Smooth muscle cell (in vitro differentiated cells): ENCODE measurements around the gene SLC5A10. TPM values are rescaled to one million over a fixed set of nuclear protein-coding genes. Genes with fewer than 3 reads are reported as not detected.

Experiments used
- DNase-seq: peaks from one replicate; lab custom pipeline; 2025; ENCODE audit not compliant: unreplicated experiment; lab: John Stamatoyannopoulos, UW
- H2AFZ ChIP-seq: fragments of 200-600 bp; sonication (generic); 2 replicates; pipeline ENCODE4 v1.6.0; 2016; ENCODE audit warnings: antibody characterized with exemption, low read depth, mild to moderate bottlenecking
- H3F3A ChIP-seq: fragments of 200-600 bp; sonication (generic); 2 replicates; pipeline ENCODE4 v1.6.0; 2017; ENCODE audit warnings: antibody characterized with exemption, low read depth
- H3K27ac ChIP-seq: fragments of 200-600 bp; sonication (generic); 2 replicates; pipeline ENCODE4 v1.5.1; 2016; ENCODE audit warnings: low read depth, mild to moderate bottlenecking
- H3K27me3 ChIP-seq: fragments of 200-600 bp; sonication (generic); 2 replicates; pipeline ENCODE4 v1.6.1; 2016; ENCODE audit warnings: low read depth, mild to moderate bottlenecking
- H3K36me3 ChIP-seq: fragments of 200-600 bp; sonication (generic); 2 replicates; pipeline ENCODE4 v1.5.1; 2016; ENCODE audit warnings: low read depth
- H3K4me1 ChIP-seq: fragments of 200-600 bp; sonication (generic); 2 replicates; pipeline ENCODE4 v1.5.1; 2016; ENCODE audit warnings: low read depth
- H3K4me2 ChIP-seq: fragments of 200-600 bp; sonication (generic); 2 replicates; pipeline ENCODE4 v1.6.0; 2016; ENCODE audit warnings: mild to moderate bottlenecking
- H3K4me3 ChIP-seq: fragments of 200-600 bp; sonication (generic); 2 replicates; pipeline ENCODE4 v1.5.1; 2016; ENCODE audit warnings: mild to moderate bottlenecking
- H3K79me2 ChIP-seq: fragments of 200-600 bp; sonication (generic); 2 replicates; pipeline ENCODE4 v1.6.0; 2016; ENCODE audit warnings: low read depth, mild to moderate bottlenecking
- H3K9ac ChIP-seq: fragments of 200-600 bp; sonication (generic); 2 replicates; pipeline ENCODE4 v1.6.0; 2016; ENCODE audit warnings: low read depth
- H3K9me3 ChIP-seq: fragments of 200-600 bp; sonication (generic); replicated peaks from 2 replicates; pipeline ENCODE4 v1.5.1; 2016; ENCODE audit warnings: low read depth
- H4K20me1 ChIP-seq: fragments of 200-600 bp; sonication (generic); 2 replicates; pipeline ENCODE4 v1.6.0; 2016; ENCODE audit warnings: low read depth
- CTCF ChIP-seq: fragments of 200-600 bp; sonication (generic); IDR thresholded peaks from 2 replicates; pipeline ENCODE4 v1.5.1; 2017; ENCODE audit warnings: borderline replicate concordance, mild to moderate bottlenecking, antibody characterized with exemption; ENCODE audit not compliant: insufficient read depth, poor library complexity, severe bottlenecking
- WGBS: methylation state at CpG from one replicate; pipeline ENCODE4 v1.1.7; 2016; ENCODE audit warnings: low lambda C conversion rate; 5-methylcytosine and 5-hydroxymethylcytosine counted together
- polyA plus RNA-seq: library from polyadenylated mRNA; unstranded; fragments of >200 nt; fragmentation: Nextera tagmentation; extraction: Ambion mirVana; gene quantifications from 2 replicates; pipeline ENCODE4 v1.2.1, GENCODE V29; 2016
- total RNA-seq: library from RNA; depleted of rRNA; stranded (reverse); fragments of >200 nt; gene quantifications from 2 replicates; pipeline ENCODE4 v1.2.3, GENCODE V29; 2014

Gene SLC5A10
- total and polyA plus RNA-seq, 2 experiments from 2014 or later = not detected

- WGBS = 96% methylated on average over 20 of the region's 20 CpGs
These were observed 39.8 kb downstream of the SLC5A10 start for GRCh38 chr17:18991531-18992315.

GRCh38 chr17:18992454-18993130 is 40.6 kb downstream of the SLC5A10 start:
- Histone ChIP-seq H4K20me1 (peaks cover 94% of the 10 kb centered on the region), H3F3A (no peaks in the 10 kb centered on the region), H3K9ac (no peak overlapping the region), H3K79me2 (peaks cover 18% of the 10 kb centered on the region), H3K4me1 (no peaks in the 10 kb centered on the region), H3K4me2 (no peak overlapping the region), H2AFZ (no peak overlapping the region), H3K4me3 (no peak overlapping the region), H3K27ac (no peak overlapping the region), H3K9me3 (peaks cover 8% of the 10 kb centered on the region), H3K36me3 (peaks cover 7% of the 10 kb centered on the region), H3K27me3 (no peaks in the 10 kb centered on the region)
- no peak for TF ChIP-seq CTCF
- WGBS = 92% methylated on average over 21 of the region's 22 CpGs
- no peak for DNase-seq

More at GRCh38 chr17:18991531-18992315, 39.8 kb downstream of the SLC5A10 start:
- DNase-seq = no peak
- no peaks in the 10 kb centered on the region for H3F3A ChIP-seq
- peaks cover 7% of the 10 kb centered on the region for H3K36me3 ChIP-seq
- H3K4me3 ChIP-seq = no peak overlapping the region
- H2AFZ ChIP-seq = no peak overlapping the region
- H3K4me1 ChIP-seq = no peaks in the 10 kb centered on the region
- no peak overlapping the region for H3K4me2 ChIP-seq
- no peaks in the 10 kb centered on the region for H3K27me3 ChIP-seq
- peaks cover 17% of the 10 kb centered on the region for H3K79me2 ChIP-seq
- H3K9ac ChIP-seq = no peak overlapping the region
- peaks cover 94% of the 10 kb centered on the region for H4K20me1 ChIP-seq
- no peak for TF ChIP-seq CTCF
- H3K9me3 ChIP-seq = peaks cover 8% of the 10 kb centered on the region
- H3K27ac ChIP-seq = no peak overlapping the region

- H3K79me2 ChIP-seq = peaks cover 20% of the 10 kb centered on the region
- H4K20me1 ChIP-seq = peaks cover 97% of the 10 kb centered on the region
- H3K36me3 ChIP-seq = peaks cover 7% of the 10 kb centered on the region
- H3K4me2 ChIP-seq = no peak overlapping the region
- H3K9ac ChIP-seq = no peak overlapping the region
- 87% methylated on average over 16 of the region's 16 CpGs for WGBS
- H2AFZ ChIP-seq = no peak overlapping the region
- no peak overlapping the region for H3K27ac ChIP-seq
- no peaks in the 10 kb centered on the region for H3K4me1 ChIP-seq
- no peaks in the 10 kb centered on the region for H3K27me3 ChIP-seq
- peaks cover 8% of the 10 kb centered on the region for H3K9me3 ChIP-seq
- no peak for DNase-seq
- no peak overlapping the region for H3K4me3 ChIP-seq
- H3F3A ChIP-seq = no peaks in the 10 kb centered on the region
- TF ChIP-seq CTCF = no peak
These were observed 42.1 kb downstream of the SLC5A10 start for GRCh38 chr17:18993905-18994526.
